GM21381 (cell line): ENCODE measurements around the gene POLR3G.

Experiments used
- ATAC-seq: cut with Tn5 transposase; IDR thresholded peaks from one replicate; pipeline ENCODE4 v1.9.1; 2021; ENCODE audit warnings: mild to moderate bottlenecking, moderate library complexity; ENCODE audit not compliant: unreplicated experiment

Gene POLR3G, protein sequence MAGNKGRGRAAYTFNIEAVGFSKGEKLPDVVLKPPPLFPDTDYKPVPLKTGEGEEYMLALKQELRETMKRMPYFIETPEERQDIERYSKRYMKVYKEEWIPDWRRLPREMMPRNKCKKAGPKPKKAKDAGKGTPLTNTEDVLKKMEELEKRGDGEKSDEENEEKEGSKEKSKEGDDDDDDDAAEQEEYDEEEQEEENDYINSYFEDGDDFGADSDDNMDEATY

DNA sequence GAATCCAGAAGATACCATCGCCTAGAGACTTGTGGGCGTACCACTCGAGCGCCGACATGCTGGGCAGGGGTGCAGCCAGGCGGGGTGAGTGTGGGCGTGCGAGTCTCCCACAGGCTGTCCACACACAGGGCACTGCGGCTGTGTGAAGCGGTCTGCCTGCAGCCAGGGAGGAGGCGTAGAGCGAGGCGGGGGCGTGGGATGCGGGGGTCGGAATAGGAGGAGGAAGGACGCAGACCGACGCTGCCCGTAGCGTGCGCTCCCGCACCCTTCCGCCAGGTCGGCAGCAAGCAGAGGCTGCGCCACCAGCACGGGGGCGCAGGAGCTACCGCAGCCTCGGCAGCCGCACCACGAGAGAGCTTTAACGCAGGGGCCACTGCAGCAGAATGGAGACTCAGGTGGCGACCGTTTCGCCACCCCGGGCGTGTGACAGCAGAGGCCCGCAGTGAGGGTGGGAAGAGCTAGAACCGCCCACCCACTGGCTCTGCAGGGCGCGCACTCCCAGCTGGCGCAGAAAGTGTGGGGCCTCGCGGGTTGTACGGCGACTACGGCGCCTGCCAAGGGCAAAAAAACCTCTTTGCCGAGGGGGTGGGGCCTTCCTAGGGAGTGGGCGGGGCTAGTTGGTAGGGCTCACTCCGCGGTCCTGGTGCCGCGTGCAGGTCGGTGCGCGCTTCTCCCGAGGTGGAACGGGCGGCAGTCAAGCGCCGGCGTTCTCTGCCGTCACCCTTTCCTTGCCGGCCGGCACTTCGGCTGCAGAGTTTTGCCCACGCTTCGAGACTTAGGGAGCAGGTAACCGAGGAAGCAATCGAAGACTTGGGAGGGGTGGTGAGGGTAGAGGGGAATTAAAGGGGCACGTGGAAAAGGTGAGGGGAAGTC, at the start of gene POLR3G, which contains the start of gene MBLAC2:
Gene POLR3G, plus strand, starts transcription at position 630 of the 873 bp plus-strand sequence. CDS start 10,704 bp downstream, outside the sequence.
Gene MBLAC2, minus strand, starts transcription at position 537 of the 873 bp plus-strand sequence. Its CDS starts 479 bp downstream, at position 58.
- ATAC-seq = peak; percentile 87

DNA sequence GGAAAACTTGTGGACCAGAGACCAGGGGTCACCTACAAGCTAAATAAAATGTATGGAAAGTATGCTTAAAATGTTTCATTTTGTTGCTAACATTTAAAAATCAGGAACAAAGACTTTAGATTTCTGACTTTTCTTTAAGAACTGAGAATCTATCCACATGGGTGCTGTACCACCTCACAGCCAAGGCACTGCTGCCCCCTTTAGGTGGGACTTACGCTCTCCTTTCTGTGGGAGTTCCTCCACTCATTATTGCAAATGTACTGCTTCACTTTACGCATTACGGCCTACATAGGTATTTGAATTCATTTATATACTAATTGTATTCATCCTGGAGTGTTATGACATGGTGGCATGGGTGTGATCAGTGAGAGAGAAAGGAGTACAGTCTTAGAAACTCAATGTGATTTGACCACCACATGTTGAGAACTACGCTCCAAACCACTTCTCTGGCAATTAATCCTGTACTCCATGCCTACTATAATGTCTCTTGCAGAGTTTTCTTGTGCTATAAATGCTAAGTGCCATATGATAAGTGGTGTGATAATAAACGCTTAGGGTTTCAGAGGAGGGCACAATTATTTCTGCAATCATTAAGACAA, 40.4 kb upstream of the POLR3G start:
- no peak for ATAC-seq

DNA sequence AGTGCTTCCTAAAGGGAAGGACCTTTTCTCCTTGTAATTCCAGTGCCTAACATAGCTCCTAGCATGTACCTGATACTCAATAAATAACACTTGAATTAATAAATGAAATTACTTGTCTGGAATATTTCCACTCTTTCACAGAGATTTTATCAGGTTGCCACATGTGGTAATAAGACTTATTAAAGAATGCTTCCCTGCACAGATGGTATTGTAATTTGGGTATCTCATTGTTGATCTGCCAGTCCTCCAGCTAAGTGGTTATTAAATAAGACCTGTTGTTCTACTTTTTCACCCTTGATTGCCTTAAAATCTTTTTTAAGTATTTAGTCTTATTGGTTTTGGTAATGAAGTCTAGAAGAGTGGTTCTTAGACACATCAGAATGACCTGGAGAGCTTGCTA, 37.0 kb upstream of the POLR3G start:
- ATAC-seq = no peak

DNA sequence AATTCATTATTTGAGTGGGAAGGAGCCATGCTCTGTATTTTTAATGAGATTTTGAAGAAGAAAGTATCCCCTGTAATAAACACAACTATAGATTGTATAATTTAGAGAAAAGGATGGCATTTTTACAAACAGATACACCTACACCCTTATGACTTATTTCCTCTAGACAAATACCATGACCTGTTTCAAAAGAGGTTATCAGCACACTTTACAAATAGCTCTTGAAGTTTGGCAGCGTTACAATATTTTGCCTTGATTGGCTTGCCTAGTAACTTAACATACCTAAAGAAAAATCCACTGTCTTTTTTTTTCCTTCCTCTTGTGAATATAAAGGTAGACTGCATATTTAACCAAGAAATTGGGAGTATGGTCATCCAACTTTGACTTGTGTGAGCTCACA, 36.6 kb upstream of the POLR3G start:
- ATAC-seq = no peak

DNA sequence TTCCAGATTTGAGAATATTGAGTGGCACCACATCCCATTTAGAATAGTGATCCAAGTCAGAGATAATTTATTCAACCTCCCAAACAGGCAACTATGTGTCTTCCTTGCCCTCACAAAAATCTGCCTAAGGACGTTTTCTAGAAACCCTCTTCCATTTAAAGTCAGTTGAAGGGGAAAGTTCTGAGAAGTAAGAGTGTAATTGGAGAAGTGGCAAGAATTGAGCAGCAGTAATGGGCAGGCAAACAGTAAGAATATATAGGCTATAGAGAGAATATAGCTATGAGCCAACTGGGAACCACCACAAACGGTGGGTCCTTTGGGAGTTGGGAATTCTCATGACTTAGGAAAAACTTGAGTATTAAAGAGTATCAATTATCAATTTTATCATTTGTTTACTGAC, 34.0 kb upstream of the POLR3G start:
- no peak for ATAC-seq

DNA sequence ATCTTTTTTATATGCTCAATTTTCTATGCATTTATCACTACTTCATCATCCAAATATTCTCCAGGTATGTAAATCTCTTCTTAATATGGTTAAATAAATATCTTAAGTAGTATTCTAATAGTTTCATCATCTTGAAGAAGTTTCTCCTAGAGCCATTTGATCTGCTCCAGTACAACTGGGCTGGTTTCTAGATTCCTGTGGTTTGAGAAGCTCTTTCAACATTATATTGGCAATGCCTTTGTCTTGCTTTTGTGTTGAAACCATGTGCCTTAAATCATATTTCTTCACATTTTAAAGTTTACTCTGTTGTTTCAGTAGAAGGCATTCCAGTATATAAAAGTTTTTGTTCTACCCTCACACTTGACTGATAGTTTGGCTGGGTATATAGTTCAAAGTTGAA, 27.7 kb upstream of the POLR3G start:
- no peak for ATAC-seq

DNA sequence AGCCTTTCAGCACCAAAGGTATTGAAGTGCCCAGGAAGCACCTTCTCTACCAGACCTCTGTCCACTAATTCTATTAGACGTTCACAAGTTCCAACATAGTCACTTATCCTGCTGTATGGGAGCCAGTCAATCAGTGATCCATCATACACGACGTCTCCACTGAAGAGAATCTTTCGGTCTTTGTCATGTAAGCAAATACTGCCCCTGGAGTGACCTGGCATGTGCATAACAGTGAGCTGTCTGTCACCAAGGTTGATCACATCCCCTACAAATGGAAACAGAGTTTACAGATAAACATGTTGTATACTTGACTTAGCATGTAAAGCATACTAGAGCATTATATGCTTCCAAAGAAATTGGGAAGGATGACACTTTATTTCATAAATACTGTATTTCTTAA, 13.4 kb upstream of the POLR3G start:
- no peak for ATAC-seq

DNA sequence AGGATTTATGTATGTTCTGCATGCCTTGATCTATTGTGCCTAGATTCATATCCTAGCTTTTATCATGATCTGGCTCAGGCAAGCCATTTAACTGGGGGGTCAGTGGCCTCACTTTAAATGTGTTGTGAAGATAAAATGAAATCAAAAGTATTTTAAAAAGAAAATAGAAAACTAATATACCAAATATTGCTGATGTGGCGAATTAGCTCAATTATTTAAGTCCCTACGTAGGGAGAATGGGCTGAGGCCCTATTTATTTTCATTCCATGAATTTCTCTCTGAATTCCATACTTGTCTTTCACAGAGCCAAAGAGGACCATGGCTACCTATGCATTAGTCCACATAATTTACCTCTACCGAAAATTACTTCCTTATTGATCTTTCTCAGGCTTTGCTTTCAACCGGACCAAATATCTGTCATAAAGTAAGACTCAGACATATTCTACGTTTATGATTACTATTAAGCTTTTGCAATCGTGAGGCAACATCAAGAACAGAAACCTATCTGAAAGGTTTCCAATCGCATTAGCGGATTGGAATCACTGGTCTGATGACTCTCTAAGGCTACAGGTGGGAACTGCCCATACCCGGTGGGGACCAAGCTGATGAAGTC, 1.8 kb upstream of the POLR3G start:
- peak; percentile 2 for ATAC-seq

DNA sequence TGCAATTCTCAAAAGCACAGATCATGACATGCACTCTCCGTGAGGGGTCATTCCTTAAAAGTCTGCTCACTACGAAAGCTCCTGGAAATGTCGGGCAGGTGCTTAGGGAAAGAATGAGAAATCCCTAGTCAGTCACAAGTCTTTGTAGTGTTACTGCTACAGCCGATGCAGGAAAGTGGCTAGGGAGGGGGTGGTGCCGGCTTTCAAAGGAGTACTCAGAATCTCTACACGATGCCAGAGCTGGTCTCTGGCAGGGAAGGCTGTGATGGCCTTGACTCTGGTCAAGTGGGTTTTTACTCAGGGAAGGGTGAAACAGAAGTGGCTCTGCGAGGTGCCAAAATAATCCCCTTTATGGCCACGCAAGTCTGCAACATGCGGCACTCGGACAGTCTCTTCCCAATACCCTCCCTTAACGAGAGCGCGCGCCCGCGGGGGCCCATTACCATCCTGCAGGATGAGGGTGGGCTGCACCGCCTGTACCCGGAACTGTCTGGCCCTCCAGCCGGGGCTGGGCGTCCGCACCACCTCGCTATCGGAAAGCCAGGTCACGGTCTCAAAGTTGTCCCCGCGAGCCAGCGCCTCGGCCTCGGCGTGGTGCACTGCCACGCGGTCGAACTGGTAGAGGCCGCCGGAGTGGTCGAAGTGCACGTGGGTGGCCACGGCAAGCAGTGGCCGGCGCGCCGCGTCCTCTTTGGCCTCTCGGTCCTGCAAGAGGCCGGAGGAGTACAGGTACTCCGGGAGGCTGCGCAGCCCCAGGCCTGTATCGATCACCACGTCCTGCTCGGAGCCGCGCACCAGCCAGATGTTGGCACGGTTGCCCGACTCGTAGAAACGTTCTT, 1.0 kb upstream of the POLR3G start:
- ATAC-seq = peak; percentile 16

DNA sequence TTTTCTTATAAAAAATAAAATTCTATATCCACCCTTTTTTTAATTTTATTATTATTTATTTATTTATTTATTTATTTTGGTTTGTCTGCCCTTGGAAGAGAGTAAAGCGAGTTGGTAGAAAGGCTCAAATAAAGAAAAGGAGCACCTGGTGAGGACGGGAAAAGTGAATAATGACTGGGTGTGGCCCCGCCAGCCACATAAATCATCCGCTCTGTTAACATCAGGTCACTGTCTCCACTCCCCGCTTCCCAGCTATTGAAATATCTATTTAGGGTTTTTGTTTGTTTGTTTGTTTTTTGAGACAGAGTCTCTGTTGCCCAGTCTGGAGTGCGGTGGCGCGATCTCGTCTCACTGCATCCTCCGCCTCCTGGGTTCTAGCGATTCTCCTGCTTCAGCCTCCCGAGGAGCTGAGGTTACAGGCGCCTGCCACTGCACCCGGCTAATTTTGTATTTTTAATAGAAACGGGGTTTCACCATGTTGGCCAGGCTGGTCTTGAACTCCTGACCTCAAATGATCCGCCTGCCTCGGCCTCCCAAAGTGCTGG, 844 bp downstream of the POLR3G start:
- ATAC-seq = no peak

DNA sequence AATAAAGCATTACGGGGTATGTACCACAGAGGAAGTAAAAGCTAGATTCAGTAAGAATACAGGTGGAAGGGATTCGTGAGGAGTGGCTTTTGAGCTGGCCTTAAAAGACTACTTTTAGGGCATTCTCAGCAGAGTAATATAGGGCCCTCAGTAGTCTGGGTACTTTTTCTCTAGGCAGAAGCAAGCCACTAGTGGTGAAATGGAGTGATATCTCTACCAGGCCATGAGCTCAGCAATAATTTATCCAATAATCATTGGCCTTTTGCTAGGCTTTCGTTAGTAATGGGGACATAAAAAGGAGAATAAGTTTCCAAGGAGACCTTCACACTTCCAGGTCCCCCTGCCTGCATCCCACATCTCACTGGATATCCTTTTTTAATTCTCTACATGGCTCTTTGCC, 1.7 kb downstream of the POLR3G start:
- ATAC-seq = no peak

DNA sequence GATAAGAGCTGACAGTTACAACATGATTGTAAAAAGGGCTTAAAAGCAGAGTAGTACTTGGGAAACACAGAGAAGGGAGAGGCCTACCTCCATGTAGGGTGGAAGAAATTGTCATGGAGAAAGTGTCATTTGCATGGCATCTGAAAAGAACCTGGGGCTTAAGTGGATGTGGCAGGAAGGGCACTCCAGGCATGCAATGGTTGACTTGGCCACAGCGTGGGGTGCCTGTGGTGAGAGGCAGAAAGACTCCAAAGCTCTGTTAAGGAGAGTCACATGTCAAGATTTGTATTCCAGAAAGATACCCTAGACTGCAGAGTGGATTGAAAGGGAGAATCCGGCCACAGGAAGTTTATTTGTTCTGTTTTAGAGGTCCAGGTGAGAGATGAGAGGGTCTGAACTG, 2.4 kb downstream of the POLR3G start:
- ATAC-seq = no peak

DNA sequence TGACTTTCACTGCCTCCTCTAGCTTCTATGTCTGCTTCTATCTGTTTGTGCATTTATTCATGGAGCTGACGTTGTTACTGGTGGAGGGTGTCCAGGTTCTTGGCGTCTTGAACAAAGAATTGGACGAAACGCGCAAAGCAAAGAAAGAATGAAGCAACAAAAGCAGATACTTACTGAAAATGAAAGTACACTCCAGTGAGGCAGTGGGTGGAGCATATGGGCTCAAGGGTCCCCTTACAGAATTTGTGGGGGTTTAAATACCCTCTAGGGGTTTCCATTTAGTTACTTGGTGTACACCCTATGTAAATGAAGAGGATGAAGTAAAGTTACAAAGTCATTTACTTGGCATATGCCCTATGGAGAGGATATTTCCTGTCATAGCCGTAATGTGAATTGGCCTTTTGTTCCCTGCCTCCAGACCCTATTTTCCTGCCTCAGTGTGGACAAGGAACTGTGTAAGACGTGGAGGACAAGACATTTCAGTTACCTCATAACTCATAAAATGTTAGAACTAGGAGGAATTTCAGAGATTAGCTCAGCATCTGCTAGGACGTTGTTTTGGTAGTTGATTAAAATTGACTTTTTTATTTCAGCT, 3.1 kb downstream of the POLR3G start:
- ATAC-seq = no peak

DNA sequence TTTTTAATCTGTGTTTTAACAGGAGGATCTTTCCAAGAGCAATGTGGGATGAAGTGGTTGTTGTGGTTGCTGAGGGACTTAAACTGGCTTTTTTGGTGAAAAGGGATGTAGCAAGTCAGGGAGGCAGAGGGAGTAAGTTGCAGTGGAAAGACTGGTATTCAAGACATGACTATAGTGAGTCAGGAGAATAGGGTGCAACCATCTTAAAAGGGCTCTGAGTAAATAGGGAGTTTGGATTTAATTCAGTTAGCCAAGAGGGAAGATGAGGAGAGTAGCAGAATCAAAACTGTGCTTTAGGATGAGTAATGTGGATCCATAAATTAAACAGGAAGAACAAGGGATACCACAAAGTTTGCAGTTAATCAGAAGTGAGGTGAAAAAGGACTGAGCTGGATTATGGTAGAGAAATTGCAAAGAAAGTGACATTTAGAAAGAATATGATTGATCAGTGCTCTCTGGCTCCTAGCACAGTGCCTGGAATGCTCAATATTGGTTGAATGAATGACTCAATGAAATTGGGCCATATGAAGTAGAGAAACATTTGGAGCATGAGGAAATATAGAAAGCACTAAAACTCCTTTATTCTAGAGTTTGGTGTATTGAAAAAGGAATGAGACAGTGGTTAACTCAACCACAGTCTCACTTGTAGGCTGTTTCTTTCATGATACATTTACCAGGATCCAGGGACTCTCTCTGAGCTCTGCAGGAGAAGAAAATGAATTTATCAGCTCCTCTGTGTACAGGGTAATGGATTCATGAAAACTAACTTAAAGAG, 5.1 kb downstream of the POLR3G start:
- no peak for ATAC-seq

DNA sequence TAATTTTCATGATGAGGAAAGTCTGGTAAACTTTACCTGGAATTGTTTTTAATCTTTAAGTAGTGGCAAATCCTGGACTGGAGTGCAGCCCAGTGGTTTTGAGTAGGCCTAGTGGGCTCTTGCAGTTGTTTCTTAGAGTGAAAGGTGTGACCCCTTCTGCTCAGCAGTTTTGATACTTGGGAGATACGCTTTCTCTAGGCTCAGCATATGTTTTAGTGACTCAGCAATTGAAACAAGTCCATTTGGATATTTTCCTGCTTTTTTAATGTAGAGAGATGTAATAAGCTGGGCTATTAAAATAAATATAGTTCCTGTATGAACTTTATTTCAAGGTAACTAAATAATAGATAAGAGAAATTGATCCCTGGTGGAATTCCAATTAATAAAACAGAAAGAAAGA, 6.0 kb downstream of the POLR3G start:
- ATAC-seq = no peak

DNA sequence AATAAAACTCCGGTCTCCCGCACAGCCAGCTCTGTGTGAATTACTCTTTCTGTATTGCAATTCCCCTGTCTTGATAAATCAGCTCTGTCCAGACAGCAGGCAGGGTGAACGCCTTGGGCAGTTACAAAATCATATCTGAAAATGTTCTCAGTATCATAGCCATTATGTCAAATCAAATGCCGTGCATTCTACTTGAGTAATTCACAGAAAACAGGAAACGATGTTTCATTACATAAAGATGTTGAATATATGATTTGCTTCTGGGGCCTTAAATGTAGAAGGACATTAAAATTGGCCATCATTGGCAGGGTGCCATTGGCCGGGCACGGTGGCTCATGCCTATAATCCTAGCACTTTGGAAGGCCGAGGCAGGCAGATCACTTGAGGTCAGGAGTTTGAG, 8.5 kb downstream of the POLR3G start:
- no peak for ATAC-seq

DNA sequence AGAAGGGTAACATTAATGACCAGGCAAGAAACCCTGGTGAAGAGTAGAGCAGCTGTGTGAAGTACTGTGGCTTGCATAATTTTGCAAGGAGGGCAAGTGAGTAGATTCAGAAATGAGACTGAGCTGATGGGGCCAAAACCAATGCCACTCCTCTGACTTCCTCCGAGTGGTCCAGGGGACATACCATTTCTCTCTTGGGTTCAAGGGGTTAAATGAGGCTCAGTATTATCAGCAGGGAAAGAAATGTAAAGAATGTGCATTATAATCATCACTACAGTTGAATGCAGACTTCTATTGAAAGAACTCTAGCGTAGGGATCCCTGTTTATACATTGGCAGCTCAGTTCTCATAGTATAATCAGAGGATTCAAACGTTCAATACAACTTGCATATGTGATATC, 9.9 kb downstream of the POLR3G start:
- no peak for ATAC-seq

DNA sequence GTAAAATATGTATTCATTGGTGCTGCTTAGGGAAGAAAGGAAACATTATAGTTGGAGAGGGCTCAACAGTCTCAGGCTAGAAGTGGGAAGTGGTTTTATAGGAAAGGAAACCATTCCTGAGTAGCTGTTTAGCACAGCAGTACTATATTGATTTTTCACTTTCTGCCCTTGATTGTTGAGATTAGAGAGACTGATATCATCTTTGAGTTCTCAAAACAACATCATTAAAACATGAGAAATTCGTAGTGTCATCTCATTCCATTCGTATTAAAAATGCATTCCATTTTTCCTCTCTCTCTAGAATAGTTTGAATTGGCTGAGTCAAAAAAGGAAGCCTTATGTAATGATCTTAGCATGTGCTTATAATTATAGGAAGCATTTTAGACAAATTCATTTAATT, 14.1 kb downstream of the POLR3G start:
- no peak for ATAC-seq

DNA sequence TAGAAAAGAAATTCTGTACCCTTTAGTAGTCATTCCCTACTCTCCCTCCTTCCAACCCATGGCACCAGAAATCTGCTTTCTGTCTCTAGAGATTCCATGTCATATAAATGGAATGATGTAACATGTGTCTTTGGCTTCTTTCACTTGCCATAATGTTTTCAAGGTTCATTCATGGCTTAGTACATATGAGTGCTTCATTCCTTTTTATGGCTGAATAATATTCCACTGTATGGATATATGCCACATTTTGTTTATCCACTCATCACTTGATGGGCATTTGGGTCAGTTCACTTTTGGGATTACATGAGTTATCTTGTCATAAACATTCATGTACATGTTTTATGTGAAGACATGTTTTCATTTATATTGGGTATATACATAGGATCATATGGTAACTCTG, 19.4 kb downstream of the POLR3G start:
- no peak for ATAC-seq
